Stimulated activated CD8-positive, alpha-beta memory T cell treated with anti-CD3 and anti-CD28 coated beads, Interleukin-4, amount 100 ng/mL, for 24 hours (primary cell): ENCODE data around the gene SERPINA9.
"Not testable (repeated sequence)": the region's sequence is repeated elsewhere in the genome, so short reads cannot be mapped to it uniquely, and the experiment has no call there.

Experiments
- DNase-seq: peaks from one replicate; pipeline ENCODE4 v3.0.0-alpha.2; 2020; ENCODE audit warnings: low read depth

SERPINA9 gene

GRCh38 chr14:94476023-94476422 lies at the start of gene SERPINA9:
SERPINA9 (minus strand) TSS chr14:94476197; CDS start chr14:94469840, 6,357 bp downstream.
- DNase-seq: no peak

- DNase-seq: no peak
Measured at GRCh38 chr14:94524093-94524492, 48.1 kb upstream of the SERPINA9 start.

- no peak for DNase-seq
Measured at GRCh38 chr14:94523265-94523664, 47.3 kb upstream of the SERPINA9 start.

GRCh38 chr14:94522115-94522724 lies 46.2 kb upstream of the SERPINA9 start:
- DNase-seq: no peak

- no peak for DNase-seq
Measured at GRCh38 chr14:94521375-94522114, 45.5 kb upstream of the SERPINA9 start.

- DNase-seq: no peak
Measured at GRCh38 chr14:94517641-94518257, 41.8 kb upstream of the SERPINA9 start.

- DNase-seq: no peak
Measured at GRCh38 chr14:94517248-94517640, 41.2 kb upstream of the SERPINA9 start.

- no peak for DNase-seq
Measured at GRCh38 chr14:94515856-94516255, 39.9 kb upstream of the SERPINA9 start.

- DNase-seq: no peak
Measured at GRCh38 chr14:94515426-94515825, 39.4 kb upstream of the SERPINA9 start.

GRCh38 chr14:94514351-94514750 lies 38.4 kb upstream of the SERPINA9 start:
- DNase-seq: no peak

GRCh38 chr14:94510481-94510880 lies 34.5 kb upstream of the SERPINA9 start:
- not testable (repeated sequence) for DNase-seq

GRCh38 chr14:94509356-94509755 lies 33.4 kb upstream of the SERPINA9 start, which contains the start of gene SERPINA12:
SERPINA12 (minus strand) TSS chr14:94509469; CDS start chr14:94498397, 11,072 bp downstream.
- no peak for DNase-seq

GRCh38 chr14:94505641-94506040 lies 29.6 kb upstream of the SERPINA9 start:
- DNase-seq: no peak

GRCh38 chr14:94505206-94505605 lies 29.2 kb upstream of the SERPINA9 start:
- no peak for DNase-seq

- DNase-seq: no peak
Measured at GRCh38 chr14:94501588-94502516, 25.9 kb upstream of the SERPINA9 start.

- no peak for DNase-seq
Measured at GRCh38 chr14:94500264-94500663, 24.3 kb upstream of the SERPINA9 start.

- no peak for DNase-seq
Measured at GRCh38 chr14:94499673-94500072, 23.7 kb upstream of the SERPINA9 start.

GRCh38 chr14:94498215-94498614 lies 22.2 kb upstream of the SERPINA9 start:
- DNase-seq: no peak

GRCh38 chr14:94494085-94494484 lies 18.1 kb upstream of the SERPINA9 start:
- no peak for DNase-seq

- no peak for DNase-seq
Measured at GRCh38 chr14:94491511-94491910, 15.5 kb upstream of the SERPINA9 start.

GRCh38 chr14:94489336-94489735 lies 13.3 kb upstream of the SERPINA9 start:
- no peak for DNase-seq

GRCh38 chr14:94486883-94487282 lies 10.9 kb upstream of the SERPINA9 start:
- no peak for DNase-seq
